ENCODE results near the gene NAT8L.

NAT8L gene

DNA sequence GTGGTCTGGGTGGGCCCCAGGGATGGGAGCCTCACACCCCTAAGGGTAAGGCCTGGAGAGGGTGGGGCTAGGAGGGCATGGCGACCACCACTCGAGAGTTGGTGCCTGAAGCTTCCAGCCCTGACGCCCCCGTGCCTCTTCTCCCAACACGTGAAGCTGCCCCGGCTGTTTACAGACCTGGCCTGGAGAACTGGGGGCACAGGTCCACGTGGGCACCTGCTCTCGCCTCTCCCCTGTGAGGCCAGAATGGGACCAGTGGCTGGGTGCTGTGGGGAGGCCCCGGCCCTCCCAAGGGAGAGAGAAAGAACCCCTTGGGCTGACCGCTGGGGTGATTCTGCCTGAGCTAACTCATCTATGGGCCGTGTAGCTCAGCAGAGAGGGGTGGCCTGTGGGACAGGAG lies 15.5 kb downstream of the NAT8L start:
- H3K27ac Mint-ChIP-seq = no peak overlapping the region
- H3K36me3 Mint-ChIP-seq (ENCODE audit: low read depth) = no peaks in the 10 kb centered on the region
- H3K4me1 Mint-ChIP-seq (ENCODE audit: low read depth) = no peaks in the 10 kb centered on the region

DNA sequence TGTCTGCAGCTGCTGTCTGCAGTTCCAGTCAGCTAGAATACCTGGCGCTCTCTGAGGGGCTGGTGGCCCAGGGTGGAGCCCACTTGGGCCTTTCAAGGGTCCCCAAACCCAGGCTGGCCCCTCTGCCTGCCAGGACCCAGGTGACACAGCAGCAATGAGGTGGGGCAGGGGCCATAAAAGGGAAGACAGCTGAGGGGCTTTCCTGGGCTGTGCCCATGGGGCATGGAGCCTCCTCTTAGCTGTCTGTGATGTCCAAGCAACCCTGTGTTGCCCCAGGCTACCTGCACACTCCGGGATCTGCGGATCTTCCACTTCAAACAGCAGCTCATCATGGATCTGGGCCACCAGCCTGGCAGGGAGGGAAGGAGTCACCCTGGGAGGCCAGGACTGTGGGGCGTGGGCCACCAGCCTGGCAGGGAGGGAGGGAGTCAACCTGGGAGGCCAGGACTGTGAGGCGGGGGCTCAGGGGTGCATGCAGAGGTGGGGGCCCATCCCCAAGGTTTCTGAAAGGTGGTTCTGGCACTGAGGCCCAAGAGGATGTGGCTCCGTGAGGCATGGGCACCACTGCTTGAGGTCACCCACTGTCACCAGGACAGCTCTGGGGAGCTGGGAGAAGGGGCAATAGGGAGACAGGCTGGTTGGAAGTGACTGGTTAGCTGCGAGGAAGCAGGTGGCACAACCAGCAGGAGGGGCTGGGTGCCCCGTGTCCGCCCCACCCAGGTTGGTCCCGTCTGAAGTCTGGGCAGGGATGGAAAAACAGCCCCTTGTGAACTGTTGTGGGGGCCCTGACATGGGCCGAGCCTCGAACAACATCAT lies 16.3 kb downstream of the NAT8L start:
- DNase-seq = no peak
- no peak overlapping the region for H3K27ac Mint-ChIP-seq
- no peak overlapping the region for H3K4me3 Mint-ChIP-seq
- H3K4me1 Mint-ChIP-seq (ENCODE audit: low read depth) = no peaks in the 10 kb centered on the region
- no peaks in the 10 kb centered on the region for H3K9me3 Mint-ChIP-seq
- H3K27me3 Mint-ChIP-seq = no peaks in the 10 kb centered on the region
- H3K36me3 Mint-ChIP-seq (ENCODE audit: low read depth) = no peaks in the 10 kb centered on the region

More for the DNA sequence above, 15.5 kb downstream of the NAT8L start:
- Mint-ChIP-seq H3K9me3 (no peaks in the 10 kb centered on the region), H3K27me3 (no peaks in the 10 kb centered on the region), H3K4me3 (no peak overlapping the region)
- DNase-seq = no peak

DNA sequence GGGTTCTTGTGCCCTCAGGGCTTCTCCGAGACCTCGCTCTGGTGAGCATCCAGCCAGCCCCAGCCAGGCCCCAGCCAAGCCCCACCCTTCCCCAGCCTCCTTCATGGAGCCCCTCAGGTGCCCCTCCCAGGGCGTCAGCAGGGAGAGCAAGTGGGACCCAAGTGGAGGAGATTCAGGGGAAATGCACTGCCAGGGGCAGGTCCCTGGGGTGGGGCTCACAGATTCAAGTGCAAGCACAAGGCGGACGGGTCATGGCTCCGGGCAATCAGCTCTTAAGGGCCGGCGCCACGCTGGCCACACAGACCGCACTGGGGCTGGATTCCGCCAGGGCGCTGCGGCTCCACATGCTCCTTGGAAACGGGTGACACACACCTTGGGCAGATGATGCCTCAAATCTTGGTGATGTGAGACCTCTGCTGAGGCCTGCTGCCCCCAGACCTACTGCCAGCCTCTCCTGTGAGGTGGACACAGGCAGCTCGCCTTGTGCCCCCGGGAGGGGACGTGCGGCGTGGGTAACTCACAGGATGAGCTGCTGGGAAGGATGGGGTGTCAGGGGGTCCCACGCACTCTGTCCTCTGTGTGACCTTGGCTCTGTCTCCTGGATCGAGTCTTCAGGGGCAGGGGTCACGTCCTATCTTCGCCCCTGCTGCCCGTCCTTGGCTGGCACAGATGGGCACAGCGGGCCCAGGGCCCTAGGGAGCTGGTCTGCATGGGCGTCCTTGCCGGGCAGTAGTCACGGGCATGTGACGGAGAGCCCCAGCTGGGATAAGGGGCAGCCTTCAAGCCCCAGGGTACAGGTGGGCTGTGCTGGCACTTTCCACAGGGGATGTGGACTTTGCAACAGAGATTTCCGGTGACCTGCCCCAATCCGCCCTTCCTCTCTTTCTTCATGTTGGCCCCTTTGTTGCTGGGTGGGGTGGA lies 17.1 kb downstream of the NAT8L start:
- no peaks in the 10 kb centered on the region for H3K4me1 Mint-ChIP-seq (ENCODE audit: low read depth)
- no peak for DNase-seq
- no peak overlapping the region for H3K27ac Mint-ChIP-seq
- no peaks in the 10 kb centered on the region for H3K27me3 Mint-ChIP-seq
- no peak overlapping the region for H3K4me3 Mint-ChIP-seq
- H3K36me3 Mint-ChIP-seq (ENCODE audit: low read depth) = no peaks in the 10 kb centered on the region
- no peaks in the 10 kb centered on the region for H3K9me3 Mint-ChIP-seq

DNA sequence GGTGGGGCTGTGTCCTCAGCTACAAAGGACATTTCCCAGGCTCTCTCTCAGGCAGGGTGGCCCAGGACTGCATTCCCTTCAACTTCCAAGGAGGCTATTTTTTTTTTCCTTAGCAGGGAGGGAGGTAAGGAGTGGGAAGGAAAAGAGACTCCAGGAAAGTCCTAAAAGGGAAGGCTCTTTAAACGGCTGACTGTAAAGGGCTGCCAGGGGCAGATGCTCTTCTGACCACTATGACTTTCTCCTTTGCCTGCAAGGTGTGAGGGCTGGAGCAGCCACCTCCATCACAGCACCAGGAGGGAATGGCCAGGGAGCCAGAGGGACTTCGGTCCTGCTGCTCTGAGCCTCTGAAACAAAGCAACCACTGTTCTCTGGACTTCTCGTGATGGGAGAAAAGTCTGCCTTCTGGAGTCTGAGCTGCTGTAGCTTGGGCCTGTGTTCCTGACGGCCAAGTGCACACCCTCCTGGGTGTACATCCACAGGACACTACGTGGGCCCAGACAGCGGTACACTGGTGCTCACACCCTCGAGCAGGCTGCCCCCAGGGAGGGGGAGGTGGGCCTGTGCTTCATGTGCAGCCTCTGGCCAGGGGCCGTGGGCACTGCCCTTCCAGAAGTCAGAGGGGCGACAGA lies 17.9 kb downstream of the NAT8L start:
- Mint-ChIP-seq H3K36me3 (ENCODE audit: low read depth) (no peaks in the 10 kb centered on the region), H3K9me3 (no peaks in the 10 kb centered on the region), H3K27ac (no peak overlapping the region), H3K4me1 (ENCODE audit: low read depth) (no peaks in the 10 kb centered on the region), H3K27me3 (no peaks in the 10 kb centered on the region), H3K4me3 (no peak overlapping the region)
- DNase-seq = no peak

- H3K4me3 Mint-ChIP-seq = no peak overlapping the region
- no peaks in the 10 kb centered on the region for H3K36me3 Mint-ChIP-seq (ENCODE audit: low read depth)
- no peak overlapping the region for H3K27ac Mint-ChIP-seq
- DNase-seq = peak; percentile 13
- H3K27me3 Mint-ChIP-seq = no peaks in the 10 kb centered on the region
- H3K9me3 Mint-ChIP-seq = no peaks in the 10 kb centered on the region
- H3K4me1 Mint-ChIP-seq (ENCODE audit: low read depth) = no peaks in the 10 kb centered on the region
Measured at GRCh38 chr4:2077537-2078460, 18.7 kb downstream of the NAT8L start.

DNA sequence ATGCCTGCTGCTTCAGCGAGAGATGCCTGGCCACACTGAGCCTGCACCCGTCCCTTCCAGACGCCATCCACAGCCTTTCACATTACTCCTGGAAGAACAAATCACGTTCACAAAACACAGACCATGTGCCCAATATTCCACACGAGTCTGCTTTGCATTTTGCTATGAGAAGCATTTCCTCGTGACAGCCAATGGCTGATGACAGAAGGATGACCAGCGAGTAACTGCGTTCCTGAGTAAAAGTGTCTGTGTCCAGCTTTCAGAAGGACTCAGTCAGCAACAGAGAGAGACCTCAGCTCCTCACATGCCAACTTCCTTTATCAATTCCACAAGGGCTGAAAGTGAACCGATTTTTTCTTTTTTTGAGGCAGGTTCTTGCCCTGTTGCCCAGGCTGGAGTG lies 19.5 kb downstream of the NAT8L start:
- Mint-ChIP-seq H3K4me1 (ENCODE audit: low read depth) (no peaks in the 10 kb centered on the region), H3K9me3 (no peaks in the 10 kb centered on the region), H3K4me3 (no peak overlapping the region), H3K36me3 (ENCODE audit: low read depth) (no peaks in the 10 kb centered on the region), H3K27ac (no peak overlapping the region), H3K27me3 (no peaks in the 10 kb centered on the region)
- no peak for DNase-seq

DNA sequence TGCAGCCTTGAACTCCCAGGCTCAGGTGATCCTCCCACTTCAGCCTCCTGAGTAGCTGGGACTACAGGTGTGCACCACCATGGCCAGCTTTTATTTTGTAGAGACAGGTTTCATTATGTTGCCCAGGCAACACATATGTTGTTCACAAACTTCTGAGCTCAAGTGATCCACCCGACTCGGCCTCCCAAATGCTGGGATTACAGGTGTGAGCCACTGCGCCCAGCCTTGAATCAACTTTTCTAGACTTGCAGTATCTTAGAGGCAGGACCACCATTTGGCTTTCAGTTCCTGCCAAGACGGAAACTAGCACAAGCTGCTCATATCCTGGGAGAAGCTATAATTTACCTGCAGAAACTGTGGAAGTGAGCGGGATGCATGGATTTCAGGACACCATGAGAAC lies 19.9 kb downstream of the NAT8L start:
- Mint-ChIP-seq H3K36me3 (ENCODE audit: low read depth) (no peaks in the 10 kb centered on the region), H3K27me3 (no peaks in the 10 kb centered on the region)

GRCh38 chr4:2079926-2080325 lies 20.8 kb downstream of the NAT8L start:
- Mint-ChIP-seq H3K9me3 (no peaks in the 10 kb centered on the region), H3K27me3 (no peaks in the 10 kb centered on the region), H3K4me1 (ENCODE audit: low read depth) (no peaks in the 10 kb centered on the region), H3K4me3 (no peak overlapping the region), H3K27ac (no peak overlapping the region), H3K36me3 (ENCODE audit: low read depth) (no peaks in the 10 kb centered on the region)
- DNase-seq = peak; percentile 11

More for the DNA sequence above, 19.9 kb downstream of the NAT8L start:
- Mint-ChIP-seq H3K9me3 (no peaks in the 10 kb centered on the region), H3K27ac (no peak overlapping the region), H3K4me3 (no peak overlapping the region), H3K4me1 (ENCODE audit: low read depth) (no peaks in the 10 kb centered on the region)
- DNase-seq = no peak

GRCh38 chr4:2080429-2081300 lies 21.5 kb downstream of the NAT8L start:
- peak; percentile 19 for DNase-seq
- H3K9me3 Mint-ChIP-seq = no peaks in the 10 kb centered on the region
- no peaks in the 10 kb centered on the region for H3K36me3 Mint-ChIP-seq (ENCODE audit: low read depth)
- H3K27me3 Mint-ChIP-seq = no peaks in the 10 kb centered on the region
- no peaks in the 10 kb centered on the region for H3K4me1 Mint-ChIP-seq (ENCODE audit: low read depth)
- H3K27ac Mint-ChIP-seq = no peak overlapping the region
- H3K4me3 Mint-ChIP-seq = no peak overlapping the region

GRCh38 chr4:2081540-2081939 lies 22.4 kb downstream of the NAT8L start:
- Mint-ChIP-seq H3K4me1 (ENCODE audit: low read depth) (no peaks in the 10 kb centered on the region), H3K4me3 (no peak overlapping the region), H3K27ac (no peak overlapping the region), H3K36me3 (ENCODE audit: low read depth) (no peaks in the 10 kb centered on the region), H3K27me3 (no peaks in the 10 kb centered on the region), H3K9me3 (no peaks in the 10 kb centered on the region)
- DNase-seq = peak; percentile 17

DNA sequence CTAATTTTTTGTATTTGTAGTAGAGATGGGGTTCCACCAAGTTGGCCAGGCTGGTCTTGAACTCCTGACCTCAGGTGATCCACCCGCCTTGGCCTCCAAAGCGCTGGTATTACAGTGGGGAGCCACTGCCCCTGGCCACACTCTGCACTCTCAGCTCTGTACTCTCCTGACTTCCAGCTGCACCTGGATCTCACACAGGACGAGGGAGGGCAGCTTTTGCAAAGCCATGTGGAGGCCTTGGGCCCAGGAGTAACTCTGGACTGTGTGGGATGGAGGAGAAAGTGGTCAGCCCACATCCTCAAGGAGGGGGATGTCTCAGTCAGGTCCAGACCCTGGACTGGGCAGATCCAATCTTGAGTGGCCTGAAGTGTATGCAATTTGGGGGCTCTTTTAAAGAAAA lies 23.0 kb downstream of the NAT8L start:
- Mint-ChIP-seq H3K27ac (no peak overlapping the region), H3K4me3 (no peak overlapping the region), H3K4me1 (ENCODE audit: low read depth) (no peaks in the 10 kb centered on the region), H3K9me3 (no peaks in the 10 kb centered on the region), H3K27me3 (no peaks in the 10 kb centered on the region), H3K36me3 (ENCODE audit: low read depth) (no peaks in the 10 kb centered on the region)
- DNase-seq = peak; percentile 6

DNA sequence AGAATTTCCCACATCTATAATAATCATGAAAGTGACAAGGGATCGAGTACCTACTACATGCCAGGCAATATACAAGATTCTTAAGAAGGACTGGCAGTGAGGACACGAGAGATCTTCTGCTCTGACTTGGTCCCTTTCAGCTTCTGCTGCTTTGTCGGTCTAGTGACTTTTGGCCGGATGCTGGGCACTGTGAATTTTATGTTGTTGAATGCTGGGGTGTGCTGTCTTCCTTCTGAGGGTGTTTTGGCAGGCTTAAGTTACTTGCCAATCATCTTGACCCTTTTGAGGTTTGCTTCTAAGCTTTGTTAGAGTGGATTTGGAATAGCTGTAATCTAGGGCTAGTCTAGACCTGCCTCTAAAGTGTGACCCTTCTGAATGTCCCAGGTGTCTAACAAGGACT lies 23.5 kb downstream of the NAT8L start:
- no peaks in the 10 kb centered on the region for H3K36me3 Mint-ChIP-seq (ENCODE audit: low read depth)
- no peak for DNase-seq
- H3K27ac Mint-ChIP-seq = no peak overlapping the region
- no peaks in the 10 kb centered on the region for H3K27me3 Mint-ChIP-seq
- no peaks in the 10 kb centered on the region for H3K4me1 Mint-ChIP-seq (ENCODE audit: low read depth)
- no peak overlapping the region for H3K4me3 Mint-ChIP-seq
- peaks cover 2% of the 10 kb centered on the region for H3K9me3 Mint-ChIP-seq

DNA sequence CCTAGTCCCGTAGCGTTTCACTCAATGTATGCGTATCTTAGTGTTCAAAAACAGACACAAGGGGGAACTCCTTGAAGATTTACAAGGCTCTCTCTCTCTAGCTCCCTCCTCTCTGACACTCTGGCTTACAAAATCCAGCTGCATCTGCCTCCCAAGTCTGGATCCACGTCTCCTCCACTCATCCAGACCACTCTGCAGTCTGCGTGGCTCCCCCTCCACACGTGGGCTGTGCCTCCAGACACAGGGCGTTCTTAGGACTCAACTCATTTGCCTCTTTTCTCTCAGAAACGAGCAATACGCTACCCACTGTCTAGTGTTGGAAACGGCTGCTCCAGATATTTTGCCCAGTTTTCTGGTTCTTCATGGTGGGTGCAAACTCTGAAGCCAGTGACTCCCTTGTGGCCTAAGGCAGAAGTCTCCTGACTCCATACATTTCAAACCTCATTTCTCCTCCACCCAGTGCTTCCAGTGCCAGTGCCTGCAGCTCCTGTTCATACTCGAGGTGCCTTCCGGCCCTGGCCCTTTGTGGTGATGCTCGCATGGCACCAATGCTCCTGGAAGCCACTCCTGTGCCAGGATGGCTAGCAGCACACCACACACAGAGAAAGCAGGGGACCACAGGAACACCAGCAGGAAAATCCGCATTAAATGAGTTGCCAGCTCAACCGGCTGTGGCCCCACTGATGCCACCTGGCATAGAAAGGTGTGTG lies 24.1 kb downstream of the NAT8L start:
- no peak for DNase-seq
- H3K27me3 Mint-ChIP-seq = no peaks in the 10 kb centered on the region
- H3K27ac Mint-ChIP-seq = no peak overlapping the region
- peaks cover 2% of the 10 kb centered on the region for H3K9me3 Mint-ChIP-seq
- no peaks in the 10 kb centered on the region for H3K4me1 Mint-ChIP-seq (ENCODE audit: low read depth)
- no peaks in the 10 kb centered on the region for H3K36me3 Mint-ChIP-seq (ENCODE audit: low read depth)
- H3K4me3 Mint-ChIP-seq = no peak overlapping the region

All from activated T-cell treated with anti-CD3 and anti-CD28 coated beads, Interleukin-2, amount 50 U/mL, for 24 hours (primary cell).